H9 (cell line): ENCODE results near the gene C16orf78. TPM values are rescaled to one million over a fixed set of nuclear protein-coding genes. Genes with fewer than 3 reads are reported as not detected.

ENCODE experiments used
- DNase-seq: peaks from one replicate; pipeline ENCODE4 v3.0.0-alpha.2; 2017
- H2AFZ ChIP-seq: one replicate; pipeline ENCODE4 v1.6.1; 2013; ENCODE audit warnings: mild to moderate bottlenecking, low read length, control low read depth, moderate library complexity
- H2AK5ac ChIP-seq: 2 replicates; pipeline ENCODE4 v1.6.1; 2013; ENCODE audit warnings: low read length, control low read depth, mixed read lengths; ENCODE audit not compliant: insufficient read length
- H2BK120ac ChIP-seq: one replicate; pipeline ENCODE4 v1.6.1; 2013; ENCODE audit warnings: low read depth, mild to moderate bottlenecking, low read length, control low read depth, inconsistent platforms; ENCODE audit not compliant: poor library complexity, severe bottlenecking
- H2BK12ac ChIP-seq: 2 replicates; pipeline ENCODE4 v1.6.1; 2013; ENCODE audit warnings: low read length, control low read depth, mixed read lengths, low read depth; ENCODE audit not compliant: insufficient read length
- H2BK15ac ChIP-seq: 2 replicates; pipeline ENCODE4 v1.6.1; 2013; ENCODE audit warnings: low read depth, low read length, control low read depth
- H2BK20ac ChIP-seq: one replicate; pipeline ENCODE4 v1.6.1; 2013; ENCODE audit warnings: low read depth, mild to moderate bottlenecking, low read length, control low read depth, inconsistent platforms; ENCODE audit not compliant: poor library complexity, severe bottlenecking
- H2BK5ac ChIP-seq: 2 replicates; pipeline ENCODE4 v1.6.1; 2013; ENCODE audit warnings: low read length, control low read depth, mixed read lengths; ENCODE audit not compliant: insufficient read length
- H3K14ac ChIP-seq: 2 replicates; pipeline ENCODE4 v1.6.1; 2013; ENCODE audit warnings: low read length, control low read depth; ENCODE audit not compliant: insufficient read depth
- H3K18ac ChIP-seq: 2 replicates; pipeline ENCODE4 v1.6.1; 2013; ENCODE audit warnings: low read depth, mild to moderate bottlenecking, mixed read lengths, low read length, control low read depth; ENCODE audit not compliant: insufficient read length
- H3K23ac ChIP-seq: 2 replicates; pipeline ENCODE4 v1.6.1; 2013; ENCODE audit warnings: low read length, control low read depth, mixed read lengths, low read depth; ENCODE audit not compliant: insufficient read length
- H3K23me2 ChIP-seq: 2 replicates; pipeline ENCODE4 v1.6.1; 2013; ENCODE audit warnings: low read depth, mild to moderate bottlenecking, mixed read lengths, low read length, control low read depth; ENCODE audit not compliant: insufficient read length, poor library complexity, severe bottlenecking
- H3K27ac ChIP-seq: 2 replicates; pipeline ENCODE4 v1.5.1; 2013; ENCODE audit warnings: low read length, control low read depth, mixed read lengths, low read depth; ENCODE audit not compliant: insufficient read length
- H3K27me3 ChIP-seq: 2 replicates; pipeline ENCODE4 v1.6.1; 2013; ENCODE audit warnings: low read length, control low read depth, inconsistent platforms; ENCODE audit not compliant: insufficient read depth
- H3K4ac ChIP-seq: 2 replicates; pipeline ENCODE4 v1.6.1; 2013; ENCODE audit warnings: low read depth, mild to moderate bottlenecking, control low read depth, inconsistent platforms, low read length, moderate library complexity
- H3K4me1 ChIP-seq: 2 replicates; pipeline ENCODE4 v1.6.1; 2013; ENCODE audit warnings: low read length, control low read depth, inconsistent platforms; ENCODE audit not compliant: insufficient read depth
- H3K4me2 ChIP-seq: 2 replicates; pipeline ENCODE4 v1.6.1; 2013; ENCODE audit warnings: low read length, control low read depth, mixed read lengths; ENCODE audit not compliant: insufficient read length, insufficient read depth
- H3K56ac ChIP-seq: 2 replicates; pipeline ENCODE4 v1.6.1; 2013; ENCODE audit warnings: low read depth, mild to moderate bottlenecking, mixed read lengths, low read length, control low read depth; ENCODE audit not compliant: insufficient read length
- H3K79me1 ChIP-seq: 2 replicates; pipeline ENCODE4 v1.6.1; 2013; ENCODE audit warnings: low read depth, mild to moderate bottlenecking, moderate library complexity, low read length, control low read depth, inconsistent platforms; ENCODE audit not compliant: insufficient read depth, poor library complexity, severe bottlenecking
- H3K79me2 ChIP-seq: 2 replicates; pipeline ENCODE4 v1.6.1; 2013; ENCODE audit warnings: low read length, control low read depth, inconsistent platforms; ENCODE audit not compliant: insufficient read depth
- H3K9ac ChIP-seq: 2 replicates; pipeline ENCODE4 v1.6.1; 2013; ENCODE audit warnings: low read length, control low read depth, mixed read lengths; ENCODE audit not compliant: insufficient read length; ENCODE audit errors: extremely low read depth
- H3K9me3 ChIP-seq: one replicate; pipeline ENCODE4 v1.6.1; 2013; ENCODE audit warnings: low read depth, low read length, inconsistent platforms; ENCODE audit not compliant: control insufficient read depth
- H3T11ph ChIP-seq: one replicate; pipeline ENCODE4 v1.6.1; 2013; ENCODE audit warnings: mild to moderate bottlenecking, low read length, control low read depth, inconsistent platforms
- H4K20me1 ChIP-seq: one replicate; pipeline ENCODE4 v1.6.1; 2013; ENCODE audit not compliant: control insufficient read depth, insufficient read length, insufficient read depth
- H4K5ac ChIP-seq: 2 replicates; pipeline ENCODE4 v1.6.1; 2013; ENCODE audit warnings: low read depth, mild to moderate bottlenecking, mixed read lengths, low read length, control low read depth; ENCODE audit not compliant: insufficient read length
- H4K8ac ChIP-seq: replicated peaks from 2 replicates; pipeline ENCODE4 v1.6.1; 2013; ENCODE audit warnings: low read length, control low read depth, mixed read lengths, low read depth; ENCODE audit not compliant: insufficient read length
- H4K91ac ChIP-seq: 2 replicates; pipeline ENCODE4 v1.6.1; 2013; ENCODE audit warnings: low read depth, mild to moderate bottlenecking, moderate library complexity, mixed read lengths, low read length, control low read depth; ENCODE audit not compliant: insufficient read length
- H3K27ac Mint-ChIP-seq, 3 experiments: 2 replicates in 2 of 3; 3 replicates in 1 of 3; pipeline ENCODE4 v1.8.0; 2020 to 2021; ENCODE audit warnings: mixed read lengths in 3 of 3, mild to moderate bottlenecking in 1 of 3, moderate library complexity in 1 of 3
- H3K27me3 Mint-ChIP-seq: 2 replicates; pipeline ENCODE4 v1.8.0; 2021; ENCODE audit warnings: low read depth, mild to moderate bottlenecking, moderate library complexity, mixed read lengths
- H3K36me3 Mint-ChIP-seq, 3 experiments: 2 replicates in 2 of 3; 3 replicates in 1 of 3; pipeline ENCODE4 v1.8.0; 2020 to 2021; ENCODE audit warnings: low read depth in 3 of 3, mixed read lengths in 3 of 3; ENCODE audit not compliant: insufficient read depth in 1 of 3
- H3K4me1 Mint-ChIP-seq, 2 experiments: 2 replicates each; pipeline ENCODE4 v1.8.0; 2020; ENCODE audit warnings: mixed read lengths in 2 of 2
- H3K4me3 Mint-ChIP-seq, 2 experiments: 2 replicates in 1 of 2; 3 replicates in 1 of 2; pipeline ENCODE4 v1.8.0; 2020 to 2021; ENCODE audit warnings: mild to moderate bottlenecking in 2 of 2, mixed read lengths in 2 of 2, moderate library complexity in 1 of 2
- H3K9me3 Mint-ChIP-seq, 2 experiments: 2 replicates in 1 of 2; 3 replicates in 1 of 2; pipeline ENCODE4 v1.8.0; 2020; ENCODE audit warnings: mild to moderate bottlenecking in 2 of 2, mixed read lengths in 2 of 2, moderate library complexity in 1 of 2
- CTCF ChIP-seq: fragments of 200-600 bp; sonication (generic); conservative IDR thresholded peaks from 3 replicates; pipeline ENCODE4 v1.8.0; 2021; ENCODE audit warnings: antibody characterized with exemption, mild to moderate bottlenecking
- WGBS: extraction: QIAGEN DNeasy Blood & Tissue Kit; methylation state at CpG from one replicate; pipeline ENCODE4 v1.1.7; 2013; ENCODE audit warnings: missing lambda C conversion rate, low lambda C conversion rate, mixed read lengths; ENCODE audit not compliant: insufficient read length; ENCODE audit errors: extremely low coverage; 5-methylcytosine and 5-hydroxymethylcytosine counted together
- total RNA-seq: library from RNA; stranded (reverse); gene quantifications from 2 replicates; pipeline ENCODE4 v1.2.1, GENCODE V29; 2021

The C16orf78 gene
- total RNA-seq, 1 experiment from 2014 or later: not detected

GRCh38 chr16:49439676-49440075, 66.1 kb downstream of the C16orf78 start:
- Histone ChIP-seq H2AK5ac (no peak overlapping the region), H3K18ac (no peak overlapping the region), H4K8ac (no peak overlapping the region), H3K4ac (no peak overlapping the region), H3K79me2 (no peaks in the 10 kb centered on the region), H4K20me1 (no peaks in the 10 kb centered on the region), H3K23ac (no peak overlapping the region), H2BK12ac (no peak overlapping the region), H2BK120ac (no peak overlapping the region), H3K23me2 (no peaks in the 10 kb centered on the region), H3K56ac (no peak overlapping the region), H2BK20ac (no peak overlapping the region), H3K9ac (no peak overlapping the region), H3K79me1 (no peaks in the 10 kb centered on the region), H4K91ac (no peak overlapping the region), H2BK5ac (no peak overlapping the region), H3K14ac (no peak overlapping the region), H2AFZ (no peak overlapping the region), H2BK15ac (no peak overlapping the region), H3K9me3 (no peaks in the 10 kb centered on the region), H4K5ac (no peak overlapping the region), H3K27me3 (no peaks in the 10 kb centered on the region), H3K27ac (no peak overlapping the region), H3K4me2 (no peak overlapping the region), H3K4me1 (peaks cover 15% of the 10 kb centered on the region), H3T11ph (no peak overlapping the region)
- peaks cover 14% of the 10 kb centered on the region for H3K27me3 Mint-ChIP-seq
- peaks cover 42 to 46% of the 10 kb centered on the region in 2 experiments for H3K4me1 Mint-ChIP-seq
- no peak for DNase-seq
- H3K9me3 Mint-ChIP-seq: no peaks in the 10 kb centered on the region; a peak in 1 of 5 replicates
- no CpG with 5 or more reads among the region's 4 CpGs for WGBS
- H3K36me3 Mint-ChIP-seq: no peaks in the 10 kb centered on the region
- no peak for TF ChIP-seq CTCF
- H3K27ac Mint-ChIP-seq: no peak overlapping the region
- no peak overlapping the region for H3K4me3 Mint-ChIP-seq
